Astrocyte (in vitro differentiated cells and primary cell): ENCODE results near the gene MYL3. TPM values are rescaled to one million over a fixed set of nuclear protein-coding genes. Genes with fewer than 3 reads are reported as not detected.

Experiments
- DNase-seq: peaks from one replicate; pipeline ENCODE4 v3.0.0-alpha.2; 2010; ENCODE audit warnings: low read depth
- FAIRE-seq: peaks from 2 replicates; lab custom pipeline; 2011; peaks lifted over from hg19 to GRCh38; lab: Jason Lieb, UNC
- H2AFZ ChIP-seq: 2 replicates; pipeline ENCODE4 v1.6.0; 2012; ENCODE audit warnings: low read depth, low read length, inconsistent platforms
- H3K27ac ChIP-seq: 2 replicates; pipeline ENCODE4 v1.5.1; 2011; ENCODE audit warnings: low read depth, low read length, inconsistent platforms
- H3K27me3 ChIP-seq: 2 replicates; pipeline ENCODE4 v1.6.0; 2011; ENCODE audit warnings: low read length, inconsistent platforms; ENCODE audit not compliant: insufficient read depth
- H3K36me3 ChIP-seq: 2 replicates; pipeline ENCODE4 v1.5.1; 2011; ENCODE audit warnings: low read length, inconsistent platforms; ENCODE audit not compliant: insufficient read depth
- H3K4me1 ChIP-seq: 2 replicates; pipeline ENCODE4 v1.5.1; 2011; ENCODE audit warnings: low read length, inconsistent platforms; ENCODE audit not compliant: insufficient read depth
- H3K4me2 ChIP-seq: 2 replicates; pipeline ENCODE4 v1.6.0; 2012; ENCODE audit warnings: low read length, inconsistent platforms
- H3K4me3 ChIP-seq: 2 replicates; pipeline ENCODE4 v1.5.1; 2011; ENCODE audit warnings: low read depth, mild to moderate bottlenecking, low read length, inconsistent platforms; ENCODE audit not compliant: insufficient read depth
- H3K79me2 ChIP-seq: 2 replicates; pipeline ENCODE4 v1.6.0; 2012; ENCODE audit warnings: mild to moderate bottlenecking, low read length, inconsistent platforms; ENCODE audit not compliant: insufficient read depth
- H3K9ac ChIP-seq: 2 replicates; pipeline ENCODE4 v1.6.0; 2012; ENCODE audit warnings: mild to moderate bottlenecking, low read length, inconsistent platforms
- H3K9me3 ChIP-seq: 2 replicates; pipeline ENCODE4 v1.5.1; 2012; ENCODE audit warnings: low read depth, mild to moderate bottlenecking, low read length, inconsistent platforms; ENCODE audit not compliant: insufficient read depth
- H4K20me1 ChIP-seq: 2 replicates; pipeline ENCODE4 v1.6.0; 2012; ENCODE audit warnings: low read length, inconsistent platforms; ENCODE audit not compliant: insufficient read depth
- H3K27ac Mint-ChIP-seq: one replicate; pipeline ENCODE4 v1.8.0; 2021; ENCODE audit warnings: mild to moderate bottlenecking, mixed read lengths; ENCODE audit not compliant: unreplicated experiment
- H3K27me3 Mint-ChIP-seq: one replicate; pipeline ENCODE4 v1.8.0; 2021; ENCODE audit warnings: low read depth, mixed read lengths; ENCODE audit not compliant: unreplicated experiment
- H3K36me3 Mint-ChIP-seq: one replicate; pipeline ENCODE4 v1.8.0; 2021; ENCODE audit warnings: low read depth, mixed read lengths; ENCODE audit not compliant: unreplicated experiment
- H3K4me1 Mint-ChIP-seq: one replicate; pipeline ENCODE4 v1.8.0; 2021; ENCODE audit warnings: low read depth, mixed read lengths; ENCODE audit not compliant: unreplicated experiment
- H3K4me3 Mint-ChIP-seq: one replicate; pipeline ENCODE4 v1.8.0; 2021; ENCODE audit warnings: mild to moderate bottlenecking, moderate library complexity, mixed read lengths; ENCODE audit not compliant: unreplicated experiment
- H3K9me3 Mint-ChIP-seq: one replicate; pipeline ENCODE4 v1.8.0; 2021; ENCODE audit warnings: mild to moderate bottlenecking, mixed read lengths; ENCODE audit not compliant: unreplicated experiment
- CTCF ChIP-seq: IDR thresholded peaks from 2 replicates; pipeline ENCODE4 v1.5.1; 2011; ENCODE audit warnings: low read depth, mild to moderate bottlenecking, inconsistent platforms, low read length, moderate library complexity; ENCODE audit not compliant: insufficient read depth
- EZH2 ChIP-seq: IDR thresholded peaks from 2 replicates; pipeline ENCODE4 v1.6.1; 2012; ENCODE audit warnings: mild to moderate bottlenecking, low read length, inconsistent platforms; ENCODE audit not compliant: insufficient read depth
- total RNA-seq: library from RNA; stranded (reverse); gene quantifications from 2 replicates; pipeline ENCODE4 v1.2.1, GENCODE V29; 2021

Gene MYL3
- total RNA-seq, 1 donor from 2014 or later = 0.89 TPM

- Histone ChIP-seq H4K20me1 (peaks cover 10% of the 10 kb centered on the region), H3K36me3 (no peaks in the 10 kb centered on the region), H3K79me2 (no peaks in the 10 kb centered on the region), H3K27me3 (peaks cover 14% of the 10 kb centered on the region), H2AFZ (peak overlapping the region; percentile 71), H3K4me2 (peak overlapping the region; percentile 92), H3K4me3 (peak overlapping the region; percentile 62), H3K27ac (no peak overlapping the region), H3K9me3 (no peaks in the 10 kb centered on the region), H3K9ac (no peak overlapping the region), H3K4me1 (peaks cover 7% of the 10 kb centered on the region)
- Mint-ChIP-seq H3K27ac (no peak overlapping the region), H3K4me1 (peaks cover 3% of the 10 kb centered on the region), H3K36me3 (no peaks in the 10 kb centered on the region), H3K27me3 (peaks cover 72% of the 10 kb centered on the region), H3K9me3 (peaks cover 3% of the 10 kb centered on the region), H3K4me3 (peak overlapping the region; percentile 67)
- FAIRE-seq = no peak
- DNase-seq = peak; percentile 34
- TF ChIP-seq EZH2 (no peak), CTCF (no peak)
Measured at GRCh38 chr3:46892285-46893145, 29.3 kb upstream of the MYL3 start.

GRCh38 chr3:46891132-46891531 is 27.9 kb upstream of the MYL3 start:
- Histone ChIP-seq H4K20me1 (peaks cover 10% of the 10 kb centered on the region), H3K9ac (no peak overlapping the region), H3K36me3 (no peaks in the 10 kb centered on the region), H3K9me3 (no peaks in the 10 kb centered on the region), H3K27me3 (peaks cover 19% of the 10 kb centered on the region), H3K4me1 (peaks cover 7% of the 10 kb centered on the region), H3K4me3 (no peak overlapping the region), H2AFZ (no peak overlapping the region), H3K79me2 (no peaks in the 10 kb centered on the region), H3K27ac (no peak overlapping the region), H3K4me2 (no peak overlapping the region)
- Mint-ChIP-seq H3K36me3 (peaks cover 3% of the 10 kb centered on the region), H3K4me1 (peaks cover 3% of the 10 kb centered on the region), H3K27ac (no peak overlapping the region), H3K9me3 (peaks cover 3% of the 10 kb centered on the region), H3K27me3 (peaks cover 68% of the 10 kb centered on the region), H3K4me3 (peak overlapping the region; percentile 8)
- TF ChIP-seq EZH2 = no peak
- TF ChIP-seq CTCF = no peak
- DNase-seq (no peak), FAIRE-seq (no peak)

- FAIRE-seq = no peak
- Mint-ChIP-seq H3K27ac (no peak overlapping the region), H3K4me1 (peaks cover 4% of the 10 kb centered on the region), H3K27me3 (peaks cover 68% of the 10 kb centered on the region), H3K9me3 (peaks cover 3% of the 10 kb centered on the region), H3K36me3 (peaks cover 3% of the 10 kb centered on the region), H3K4me3 (no peak overlapping the region)
- Histone ChIP-seq H3K36me3 (no peaks in the 10 kb centered on the region), H3K4me1 (peaks cover 7% of the 10 kb centered on the region), H3K4me2 (no peak overlapping the region), H3K9ac (no peak overlapping the region), H3K27ac (no peak overlapping the region), H2AFZ (no peak overlapping the region), H3K9me3 (no peaks in the 10 kb centered on the region), H3K79me2 (no peaks in the 10 kb centered on the region), H3K27me3 (peaks cover 27% of the 10 kb centered on the region), H3K4me3 (no peak overlapping the region), H4K20me1 (peaks cover 4% of the 10 kb centered on the region)
- no peak for DNase-seq
- TF ChIP-seq CTCF (no peak), EZH2 (no peak)
Measured at GRCh38 chr3:46890132-46890531, 26.9 kb upstream of the MYL3 start.
